Mammary microvascular endothelial cell (primary cell): ENCODE data around the gene NRCAM. TPM values are rescaled to one million over a fixed set of nuclear protein-coding genes. Genes with fewer than 3 reads are reported as not detected.

ENCODE experiments used
- total RNA-seq: library from RNA; depleted of rRNA; stranded (reverse); fragments of >200 nt; gene quantifications from 2 replicates; pipeline ENCODE4 v1.2.3, GENCODE V29; 2015

NRCAM gene
- 25.6 and 26.8 TPM in 2 replicates for total RNA-seq

DNA sequence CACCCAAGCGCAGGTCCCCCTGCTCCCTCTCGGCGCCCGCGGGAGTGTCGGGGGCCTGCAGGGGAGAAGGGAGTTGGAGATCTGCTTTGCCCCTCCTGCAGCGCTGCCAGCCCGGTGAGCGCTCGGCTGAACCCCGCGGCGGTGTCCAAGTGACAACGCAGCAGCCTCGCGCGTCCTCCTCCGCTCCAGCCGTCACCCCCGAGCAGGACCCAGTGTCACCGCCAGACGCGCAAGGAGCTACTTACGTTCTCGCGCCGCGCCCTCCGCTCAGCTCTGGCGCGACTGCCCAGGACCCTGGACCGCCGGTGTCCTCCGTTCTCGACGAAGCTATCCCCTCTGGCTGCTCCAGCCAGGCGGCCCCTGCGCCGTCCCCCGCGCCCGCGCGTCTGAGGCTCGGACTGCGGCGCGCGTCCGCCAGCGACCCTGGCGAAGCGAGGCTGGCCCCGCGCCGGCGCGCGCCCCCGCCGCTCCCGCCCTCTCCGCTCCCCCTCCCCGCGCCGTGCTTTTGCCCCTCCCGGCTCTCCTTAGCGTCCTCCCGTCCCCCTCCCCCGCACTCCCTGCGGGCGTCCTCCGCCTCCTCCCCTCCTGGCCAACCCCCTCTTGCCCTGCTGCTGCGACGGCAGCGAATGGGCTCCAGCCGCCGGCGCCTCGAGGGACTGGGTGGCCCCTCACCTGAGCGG lies at the start of gene NRCAM:
Gene NRCAM, minus strand, starts transcription at position 439 of the 680 bp plus-strand sequence. CDS start 216,372 bp downstream, outside the sequence.

DNA sequence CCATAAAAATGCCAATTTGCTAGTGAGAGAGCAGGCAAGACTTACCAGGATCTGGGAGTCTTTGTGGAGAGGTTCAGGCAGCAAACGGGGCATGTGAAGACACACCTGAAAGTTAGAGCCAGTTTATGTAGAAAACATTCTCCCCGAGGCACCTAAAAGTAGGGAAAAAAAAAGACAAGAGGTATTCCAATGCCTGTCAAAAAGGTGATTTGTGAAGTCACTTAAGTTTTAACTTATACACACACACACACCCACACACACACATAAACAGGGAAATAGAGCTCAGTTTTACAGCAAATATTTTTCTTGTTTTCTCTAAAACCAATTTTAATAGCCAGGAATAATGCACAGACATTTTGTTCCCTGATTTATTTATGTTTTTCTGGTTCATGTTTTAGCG lies 326.0 kb downstream of the NRCAM start, which contains the start of gene LAMB4:
Gene LAMB4, minus strand, starts transcription at position 101 of the 400 bp plus-strand sequence. CDS start 7,197 bp downstream, outside the sequence.

Other genes with a start within 250 kb of the NRCAM start
- 24.4 and 25.5 TPM in 2 replicates for gene PNPLA8, start 69.7 kb upstream of the NRCAM start, total RNA-seq
- 11.0 and 16.7 TPM in 2 replicates for gene THAP5, start 113.3 kb upstream of the NRCAM start, total RNA-seq
- gene DNAJB9, start 113.4 kb upstream of the NRCAM start, total RNA-seq, result 18.5 and 32.1 TPM in 2 replicates